ENCODE results near the gene ZNF746.

ZNF746 gene

GRCh38 chr7:149544028-149544427, 46.4 kb upstream of the ZNF746 start:
- Histone ChIP-seq H3K27me3 (ENCODE audit: insufficient read depth, low read length, poor library complexity, severe bottlenecking) (no peaks in the 10 kb centered on the region), H3K9ac (ENCODE audit: low read depth, low read length, poor library complexity, severe bottlenecking) (no peak overlapping the region), H3K4me1 (ENCODE audit: insufficient read depth, low read length, poor library complexity, severe bottlenecking) (no peaks in the 10 kb centered on the region), H4K20me1 (ENCODE audit: insufficient read depth, low read length, poor library complexity, severe bottlenecking) (no peaks in the 10 kb centered on the region), H3K79me2 (ENCODE audit: insufficient read depth, low read length) (no peaks in the 10 kb centered on the region), H3F3A (ENCODE audit: low read depth) (no peaks in the 10 kb centered on the region), H3K9me2 (replicated peaks; ENCODE audit: low read depth, low read length) (no peaks in the 10 kb centered on the region), H2AFZ (ENCODE audit: low read length) (no peak overlapping the region), H3K4me2 (ENCODE audit: low read depth, low read length, poor library complexity, severe bottlenecking) (no peak overlapping the region), H3K36me3 (ENCODE audit: insufficient read depth, low read length) (peaks cover 21% of the 10 kb centered on the region; the same call in 1 of the 2 replicates), H3K4me3 (ENCODE audit: low read length, poor library complexity, severe bottlenecking) (no peak overlapping the region), H3K9me3 (ENCODE audit: insufficient read depth, low read depth, low read length) (no peaks in the 10 kb centered on the region)
- TF ChIP-seq EZH2phosphoT487 (IDR thresholded peaks at IDR 0.05; ENCODE audit: borderline replicate concordance): no peak

- no peak overlapping the region for H3K9ac ChIP-seq (ENCODE audit: low read depth, low read length, poor library complexity, severe bottlenecking)
- no peaks in the 10 kb centered on the region for H3K79me2 ChIP-seq (ENCODE audit: insufficient read depth, low read length)
- peaks cover 23% of the 10 kb centered on the region for H3K9me3 ChIP-seq (ENCODE audit: insufficient read depth, low read depth, low read length)
- no peaks in the 10 kb centered on the region for H3K4me1 ChIP-seq (ENCODE audit: insufficient read depth, low read length, poor library complexity, severe bottlenecking)
- H3K4me2 ChIP-seq (ENCODE audit: low read depth, low read length, poor library complexity, severe bottlenecking): no peak overlapping the region
- no peaks in the 10 kb centered on the region for H3K27me3 ChIP-seq (ENCODE audit: insufficient read depth, low read length, poor library complexity, severe bottlenecking)
- no peaks in the 10 kb centered on the region for H3F3A ChIP-seq (ENCODE audit: low read depth)
- H2AFZ ChIP-seq (ENCODE audit: low read length): no peak overlapping the region
- H3K9me2 ChIP-seq (replicated peaks; ENCODE audit: low read depth, low read length): no peaks in the 10 kb centered on the region
- no peak overlapping the region for H3K4me3 ChIP-seq (ENCODE audit: low read length, poor library complexity, severe bottlenecking)
- no peak for TF ChIP-seq EZH2phosphoT487 (IDR thresholded peaks at IDR 0.05; ENCODE audit: borderline replicate concordance)
- no peak for TF ChIP-seq CTCF (conservative IDR thresholded peaks at IDR 0.05; ENCODE audit: low read length)
- H4K20me1 ChIP-seq (ENCODE audit: insufficient read depth, low read length, poor library complexity, severe bottlenecking): no peaks in the 10 kb centered on the region
- no peaks in the 10 kb centered on the region for H3K36me3 ChIP-seq (ENCODE audit: insufficient read depth, low read length)
Measured at GRCh38 chr7:149532654-149533053, 35.0 kb upstream of the ZNF746 start.

- Histone ChIP-seq H3K79me2 (ENCODE audit: insufficient read depth, low read length) (no peaks in the 10 kb centered on the region), H3F3A (ENCODE audit: low read depth) (no peaks in the 10 kb centered on the region), H3K9me2 (replicated peaks; ENCODE audit: low read depth, low read length) (no peaks in the 10 kb centered on the region), H3K9me3 (ENCODE audit: insufficient read depth, low read depth, low read length) (peaks cover 23% of the 10 kb centered on the region), H3K4me1 (ENCODE audit: insufficient read depth, low read length, poor library complexity, severe bottlenecking) (no peaks in the 10 kb centered on the region), H3K4me2 (ENCODE audit: low read depth, low read length, poor library complexity, severe bottlenecking) (no peak overlapping the region), H3K4me3 (ENCODE audit: low read length, poor library complexity, severe bottlenecking) (no peak overlapping the region), H2AFZ (ENCODE audit: low read length) (no peak overlapping the region), H3K36me3 (ENCODE audit: insufficient read depth, low read length) (no peaks in the 10 kb centered on the region), H4K20me1 (ENCODE audit: insufficient read depth, low read length, poor library complexity, severe bottlenecking) (no peaks in the 10 kb centered on the region), H3K27me3 (ENCODE audit: insufficient read depth, low read length, poor library complexity, severe bottlenecking) (no peaks in the 10 kb centered on the region), H3K9ac (ENCODE audit: low read depth, low read length, poor library complexity, severe bottlenecking) (no peak overlapping the region)
- TF ChIP-seq CTCF (conservative IDR thresholded peaks at IDR 0.05; ENCODE audit: low read length) (no peak), EZH2phosphoT487 (IDR thresholded peaks at IDR 0.05; ENCODE audit: borderline replicate concordance) (no peak)
Measured at GRCh38 chr7:149529136-149529718, 31.6 kb upstream of the ZNF746 start.

GRCh38 chr7:149527414-149527813, 29.8 kb upstream of the ZNF746 start:
- H3K4me3 ChIP-seq (ENCODE audit: low read length, poor library complexity, severe bottlenecking): no peak overlapping the region

More at GRCh38 chr7:149527414-149527813, 29.8 kb upstream of the ZNF746 start:
- H3K9ac ChIP-seq (ENCODE audit: low read depth, low read length, poor library complexity, severe bottlenecking): no peak overlapping the region
- H3K79me2 ChIP-seq (ENCODE audit: insufficient read depth, low read length): no peaks in the 10 kb centered on the region
- no peaks in the 10 kb centered on the region for H4K20me1 ChIP-seq (ENCODE audit: insufficient read depth, low read length, poor library complexity, severe bottlenecking)
- no peaks in the 10 kb centered on the region for H3F3A ChIP-seq (ENCODE audit: low read depth)
- no peaks in the 10 kb centered on the region for H3K27me3 ChIP-seq (ENCODE audit: insufficient read depth, low read length, poor library complexity, severe bottlenecking)
- peaks cover 21% of the 10 kb centered on the region; the same call in 1 of the 2 replicates for H3K9me3 ChIP-seq (ENCODE audit: insufficient read depth, low read depth, low read length)
- H3K9me2 ChIP-seq (replicated peaks; ENCODE audit: low read depth, low read length): no peaks in the 10 kb centered on the region
- no peaks in the 10 kb centered on the region for H3K4me1 ChIP-seq (ENCODE audit: insufficient read depth, low read length, poor library complexity, severe bottlenecking)
- TF ChIP-seq EZH2phosphoT487 (IDR thresholded peaks at IDR 0.05; ENCODE audit: borderline replicate concordance): no peak
- no peak for TF ChIP-seq CTCF (conservative IDR thresholded peaks at IDR 0.05; ENCODE audit: low read length)
- no peaks in the 10 kb centered on the region for H3K36me3 ChIP-seq (ENCODE audit: insufficient read depth, low read length)
- H2AFZ ChIP-seq (ENCODE audit: low read length): no peak overlapping the region
- H3K4me2 ChIP-seq (ENCODE audit: low read depth, low read length, poor library complexity, severe bottlenecking): no peak overlapping the region

Measured in Loucy (cell line).